EL (cell line): ENCODE measurements around the gene MPPED2.

ENCODE experiments used
- DNase-seq: peaks from one replicate; pipeline ENCODE4 v3.0.0-alpha.2; 2016

MPPED2 gene

GRCh38 chr11:30447058-30447640 lies 139.0 kb downstream of the MPPED2 start:
- no peak for DNase-seq

- DNase-seq: no peak
These were observed 139.6 kb downstream of the MPPED2 start for GRCh38 chr11:30446520-30446919.

GRCh38 chr11:30445056-30445455 lies 141.1 kb downstream of the MPPED2 start:
- no peak for DNase-seq

- no peak for DNase-seq
These were observed 145.6 kb downstream of the MPPED2 start for GRCh38 chr11:30440510-30440909.

- DNase-seq: no peak
These were observed 149.4 kb downstream of the MPPED2 start for GRCh38 chr11:30436801-30437200.

- DNase-seq: no peak
These were observed 150.7 kb downstream of the MPPED2 start for GRCh38 chr11:30435488-30435887.

DNA sequence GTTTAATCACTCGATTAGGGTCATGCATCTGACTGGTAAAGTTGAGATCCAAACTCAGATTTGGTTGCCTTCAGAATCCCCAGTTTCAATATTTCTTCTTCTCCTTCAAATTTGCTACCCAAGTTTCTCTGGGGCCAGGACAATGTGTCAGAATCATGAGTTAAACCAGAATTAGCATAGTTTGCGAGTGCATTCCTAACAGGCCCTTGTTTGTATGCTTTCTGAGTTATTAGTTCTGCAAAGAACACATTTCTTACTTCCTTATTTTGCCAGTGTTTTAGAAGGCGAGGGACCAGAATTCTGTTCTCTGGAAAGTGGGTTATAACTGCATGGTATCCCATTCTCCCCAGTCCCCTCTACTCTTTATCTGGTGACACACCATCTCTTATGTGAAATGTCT lies 151.3 kb downstream of the MPPED2 start:
- DNase-seq: no peak

GRCh38 chr11:30433831-30434230 lies 152.3 kb downstream of the MPPED2 start:
- DNase-seq: no peak

DNA sequence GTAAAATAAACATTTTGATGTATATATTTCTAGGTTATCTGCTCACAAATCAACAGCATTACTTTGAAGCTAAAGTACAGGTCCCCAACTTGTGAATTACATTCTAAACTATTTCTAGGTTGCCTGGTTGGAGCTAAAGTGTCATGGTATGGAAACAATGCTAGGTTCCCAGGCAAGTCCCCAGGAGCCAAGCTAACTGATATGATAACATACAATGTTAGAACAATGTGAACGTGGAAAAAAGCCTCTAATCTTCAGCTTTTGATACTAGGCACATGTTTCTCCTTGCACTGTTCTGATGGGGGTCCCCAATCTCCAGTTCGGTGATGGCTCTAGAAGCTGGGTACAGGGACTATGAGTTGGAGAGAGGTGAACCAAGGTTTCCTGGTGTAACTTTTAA lies 153.4 kb downstream of the MPPED2 start:
- no peak for DNase-seq

DNA sequence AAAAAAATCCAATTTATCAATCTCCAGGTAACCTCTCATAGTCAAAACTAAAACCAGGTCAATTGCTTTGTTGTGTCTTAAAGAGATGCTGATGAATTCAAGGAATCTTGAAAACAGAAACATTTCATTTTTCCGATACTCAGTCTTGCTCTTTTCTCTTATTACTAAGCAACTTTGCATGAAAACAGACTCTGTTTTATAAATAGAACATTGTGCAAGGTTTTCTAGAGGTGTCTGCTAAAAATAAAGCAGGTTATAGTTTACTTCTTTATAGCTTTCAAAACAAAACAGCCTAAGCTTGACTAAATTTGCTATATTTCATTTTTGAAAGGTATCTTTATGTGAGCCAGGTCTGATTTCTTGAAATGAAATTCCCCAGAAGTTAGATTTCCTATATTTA lies 154.0 kb downstream of the MPPED2 start:
- DNase-seq: no peak

- no peak for DNase-seq
These were observed 154.9 kb downstream of the MPPED2 start for GRCh38 chr11:30431127-30431814.

DNA sequence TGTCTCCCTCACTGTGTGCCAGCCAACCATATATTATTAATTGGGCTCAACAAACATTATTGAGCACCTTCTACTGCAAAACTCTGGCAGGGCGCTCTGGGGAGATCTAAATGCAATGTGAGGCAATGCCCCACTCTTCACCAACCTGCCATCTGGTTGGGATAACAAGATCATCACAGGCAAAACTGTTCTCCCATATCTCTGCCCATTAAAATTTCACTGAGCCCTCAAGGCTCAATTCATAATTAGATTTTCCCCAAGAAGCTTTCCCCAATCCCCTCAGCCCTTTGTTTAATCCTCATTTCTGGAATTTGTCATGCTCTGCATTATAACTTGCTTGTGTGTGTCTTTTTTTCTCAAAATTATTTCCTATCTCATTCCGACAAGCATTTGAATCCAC lies 156.6 kb downstream of the MPPED2 start:
- no peak for DNase-seq

GRCh38 chr11:30426781-30427180 lies 159.4 kb downstream of the MPPED2 start:
- DNase-seq: no peak

GRCh38 chr11:30424844-30425243 lies 161.3 kb downstream of the MPPED2 start:
- DNase-seq: no peak

DNA sequence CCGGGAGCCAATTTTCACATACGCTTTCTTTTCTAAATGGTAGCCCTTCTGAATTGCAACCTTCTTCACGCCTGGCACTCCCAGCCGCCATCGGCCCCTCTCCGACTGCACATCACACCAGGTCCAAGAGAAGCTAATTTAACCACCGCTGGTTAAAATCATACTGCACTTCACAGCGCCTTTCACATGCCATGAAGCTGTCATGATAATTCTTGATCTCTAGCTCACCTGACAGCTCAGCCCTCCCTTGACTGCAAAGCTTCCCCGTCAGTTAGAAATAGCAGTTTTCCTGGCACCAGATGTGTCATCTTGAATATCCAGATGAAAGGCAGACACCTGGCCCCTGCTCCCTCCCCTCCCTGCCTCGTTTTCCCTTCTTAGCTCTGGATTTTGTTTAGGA lies 161.8 kb downstream of the MPPED2 start:
- no peak for DNase-seq

DNA sequence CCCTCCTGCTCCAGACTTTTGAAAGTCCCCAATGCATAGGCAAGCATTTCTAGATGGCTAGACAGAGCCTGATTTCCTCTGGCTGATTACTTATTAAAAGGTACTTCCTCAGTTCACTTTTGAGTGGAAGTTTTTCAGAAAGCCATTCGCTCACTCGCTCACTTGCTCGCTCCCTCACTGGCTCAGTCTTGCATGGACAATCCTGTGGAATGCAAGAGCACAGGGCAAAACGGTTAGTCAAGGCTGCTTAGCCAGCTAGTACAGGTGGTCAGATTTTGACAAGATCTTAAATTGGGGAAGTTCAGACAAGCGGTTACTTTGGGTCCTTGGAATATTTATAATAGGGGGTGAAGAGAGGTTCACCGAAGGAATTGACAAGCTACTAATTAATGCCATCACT lies 162.3 kb downstream of the MPPED2 start:
- DNase-seq: no peak

GRCh38 chr11:30423279-30423648 lies 162.9 kb downstream of the MPPED2 start:
- no peak for DNase-seq

DNA sequence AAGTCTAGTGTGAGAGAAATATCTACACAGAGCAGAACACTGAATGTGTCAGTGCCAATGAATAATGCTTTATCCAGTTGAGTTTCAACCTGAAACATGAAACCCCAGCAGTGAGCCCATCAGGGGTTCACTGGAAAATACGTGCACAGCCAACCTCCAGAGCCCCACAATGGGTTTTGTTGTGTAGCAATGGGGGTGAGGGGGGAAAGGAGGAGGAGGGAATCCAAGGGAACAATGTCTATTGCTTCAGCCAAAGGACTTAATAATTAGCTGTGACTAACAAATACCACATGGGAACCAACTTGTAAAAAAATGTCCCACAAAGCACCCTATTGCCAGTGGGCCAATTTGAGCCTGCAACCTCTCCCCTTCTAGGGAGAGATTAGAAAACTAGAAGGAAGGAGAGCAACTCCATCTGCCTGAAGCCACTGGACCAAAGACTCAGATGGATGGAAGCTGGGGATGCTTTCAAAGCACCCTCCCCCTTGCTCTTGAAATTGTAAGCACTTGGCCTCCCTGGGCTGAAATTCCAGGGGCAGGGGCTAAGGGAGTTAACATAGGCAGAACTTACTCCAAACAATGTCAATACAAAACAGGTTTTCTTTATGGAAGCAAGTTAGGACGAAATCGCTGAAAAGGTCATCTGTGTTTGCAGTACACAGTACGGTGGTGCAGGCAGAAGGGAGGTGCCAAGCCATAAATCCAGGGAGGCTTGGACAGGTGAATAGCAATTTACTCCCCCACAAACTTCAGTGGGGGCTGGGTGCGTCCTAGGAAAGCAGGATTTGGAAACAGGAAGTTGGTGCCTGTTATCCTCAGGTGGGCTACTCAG lies 163.5 kb downstream of the MPPED2 start:
- DNase-seq: no peak

GRCh38 chr11:30420233-30420787 lies 165.8 kb downstream of the MPPED2 start:
- no peak for DNase-seq

DNA sequence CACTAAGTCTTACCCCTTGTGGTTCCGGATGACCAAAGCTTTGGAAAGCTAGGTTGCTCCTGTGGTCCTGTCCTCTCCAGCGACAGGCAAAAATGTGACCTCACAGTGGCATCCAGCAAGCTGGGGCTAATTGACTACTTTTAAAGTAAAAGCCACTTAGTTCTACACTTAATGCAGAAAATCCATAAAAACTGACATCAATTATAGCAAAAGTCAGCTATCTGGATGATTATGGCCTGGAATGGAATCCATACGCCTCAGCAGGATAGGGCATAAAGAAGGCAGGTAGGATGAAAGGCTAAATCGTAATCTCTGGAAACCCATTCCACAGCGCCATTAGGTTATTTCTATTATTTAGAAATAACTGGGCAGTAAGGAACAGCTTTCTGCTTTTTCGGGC lies 171.3 kb downstream of the MPPED2 start:
- DNase-seq: no peak

GRCh38 chr11:30414244-30414643 lies 171.9 kb downstream of the MPPED2 start:
- no peak for DNase-seq

- DNase-seq: no peak
These were observed 173.6 kb downstream of the MPPED2 start for GRCh38 chr11:30412509-30412908.

GRCh38 chr11:30411383-30411782 lies 174.8 kb downstream of the MPPED2 start:
- DNase-seq: no peak
